ENCODE measurements around the gene CCDC157. TPM values are rescaled to one million over a fixed set of nuclear protein-coding genes. Genes with fewer than 3 reads are reported as not detected.

Gene CCDC157
- 2.1 to 3.1 TPM (median 2.3 TPM) in 3 replicates for total RNA-seq
- long read RNA-seq, transcript CCDC157-202 (3 exons, 1,759 nt), result major isoform, 5 of 13 reads
- long read RNA-seq, partial matches to known transcripts, result 0 of 13 reads
- long read RNA-seq, other reads (novel, unspliced or antisense), result 8 of 13 reads

DNA sequence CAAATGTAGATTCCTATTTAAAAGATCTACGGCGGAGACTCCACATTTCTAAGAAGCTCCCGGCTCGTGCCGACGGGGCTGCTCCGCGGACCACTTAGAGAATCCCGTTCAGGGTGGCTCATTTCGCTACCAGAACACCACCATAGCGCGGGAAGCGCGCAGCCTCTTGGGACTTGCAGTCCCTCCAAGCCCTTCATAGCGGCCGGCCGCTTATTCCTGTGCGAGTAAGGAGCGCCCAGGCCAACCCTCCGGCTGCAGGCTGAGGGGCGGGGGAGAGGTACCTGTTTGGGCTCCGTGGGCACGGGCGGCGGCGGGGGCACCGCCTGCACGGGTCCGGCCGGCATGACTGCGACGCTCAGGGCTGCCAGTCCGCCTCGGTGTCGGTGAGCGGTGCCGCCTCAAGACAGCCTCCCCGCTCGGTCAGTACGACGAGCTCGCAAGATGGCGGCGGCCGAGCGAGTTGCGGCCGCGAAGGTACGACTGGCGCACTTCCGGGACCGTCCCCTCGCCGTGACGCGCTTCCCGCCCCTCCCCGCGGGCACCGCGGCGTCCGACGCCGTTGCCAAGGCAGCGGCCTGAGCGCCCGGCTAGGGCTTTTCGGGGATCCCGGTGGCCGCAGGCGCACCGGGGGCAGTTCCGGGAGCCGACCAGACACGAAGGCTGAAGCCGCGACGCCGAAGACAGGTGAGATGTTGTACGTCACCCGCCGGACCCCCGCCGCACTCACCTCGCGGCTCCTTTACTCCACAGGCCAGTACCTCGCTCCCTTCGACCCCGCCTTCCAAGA is at the start of gene CCDC157, which contains the start of gene SF3A1:
Gene CCDC157, plus strand, starts transcription at position 559 of the 787 bp plus-strand sequence. CDS start 8,994 bp downstream, outside the sequence.
Gene SF3A1, minus strand, starts transcription at position 446 of the 787 bp plus-strand sequence. Its CDS starts 102 bp downstream, at position 344.
- no peak for TF ChIP-seq CTCF (IDR thresholded peaks at IDR 0.05)
- no peaks in the 10 kb centered on the region for H3K9me3 Mint-ChIP-seq (ENCODE audit: low read depth)
- H3K36me3 Mint-ChIP-seq (ENCODE audit: low read depth), result peaks cover 7% of the 10 kb centered on the region
- H3K27me3 Mint-ChIP-seq (ENCODE audit: low read depth), result no peaks in the 10 kb centered on the region
- no peak for DNase-seq (ENCODE audit: low spot score)
- peak within 1 kb of the TSS; percentile 93 for H3K27ac Mint-ChIP-seq (ENCODE audit: unreplicated experiment)
- peak within 1 kb of the TSS; percentile 91 for H3K4me3 Mint-ChIP-seq (ENCODE audit: unreplicated experiment)
- H3K4me1 Mint-ChIP-seq (ENCODE audit: low read depth), result peaks cover 37% of the 10 kb centered on the region

DNA sequence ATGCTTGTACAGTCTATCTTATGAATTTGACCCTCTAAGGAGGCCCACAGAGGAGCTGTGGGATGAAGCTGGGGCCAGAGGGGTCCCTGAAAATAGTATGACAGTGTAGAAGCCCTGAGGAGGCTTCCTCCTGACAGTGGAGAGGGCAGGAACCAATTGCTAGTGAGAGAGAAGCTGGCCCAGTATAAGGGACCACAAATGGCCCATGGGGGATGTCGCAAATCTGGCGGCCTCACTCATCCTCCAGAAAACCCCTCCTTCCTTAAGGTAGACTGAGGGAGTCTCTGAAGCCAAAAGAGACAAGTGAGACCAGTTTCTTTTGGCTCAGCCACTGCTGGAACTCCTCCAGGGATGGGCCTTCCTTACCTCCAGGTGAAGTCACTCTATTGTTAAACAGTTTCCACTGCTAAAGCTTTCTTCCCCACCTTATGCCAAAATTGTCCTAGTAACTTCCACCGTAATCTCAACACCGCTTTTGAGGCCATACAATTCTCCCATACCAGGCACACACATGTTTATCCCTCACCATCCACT is 49.7 kb upstream of the CCDC157 start:
- peaks cover 76% of the 10 kb centered on the region for H3K4me1 Mint-ChIP-seq (ENCODE audit: low read depth)
- H3K36me3 Mint-ChIP-seq (ENCODE audit: low read depth), result peaks cover 2% of the 10 kb centered on the region
- H3K27me3 Mint-ChIP-seq (ENCODE audit: low read depth), result no peaks in the 10 kb centered on the region

DNA sequence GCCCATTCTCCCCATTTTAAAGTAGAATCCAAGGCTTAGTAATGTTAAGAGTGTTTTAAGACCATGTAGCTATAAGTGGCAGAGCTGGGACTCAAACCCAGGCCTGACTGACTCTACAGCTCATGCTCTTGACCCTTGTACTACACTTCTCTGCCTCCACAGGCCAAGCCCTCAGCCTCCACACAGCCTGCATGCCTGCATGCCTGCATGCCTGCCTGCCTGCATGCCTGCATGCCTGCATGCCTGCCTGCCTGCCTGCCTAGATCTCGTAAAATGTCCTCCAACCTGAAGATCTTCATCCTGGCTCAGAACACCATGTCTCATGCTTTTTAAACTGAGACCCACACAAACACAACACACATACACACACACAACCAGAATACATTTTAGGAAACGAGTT is 48.7 kb upstream of the CCDC157 start:
- H3K27me3 Mint-ChIP-seq (ENCODE audit: low read depth), result no peaks in the 10 kb centered on the region
- no peak overlapping the region for H3K27ac Mint-ChIP-seq (ENCODE audit: unreplicated experiment)
- H3K4me3 Mint-ChIP-seq (ENCODE audit: unreplicated experiment), result no peak overlapping the region
- no peaks in the 10 kb centered on the region for H3K9me3 Mint-ChIP-seq (ENCODE audit: low read depth)
- DNase-seq (ENCODE audit: low spot score), result no peak
- no peak for TF ChIP-seq CTCF (IDR thresholded peaks at IDR 0.05)
- H3K36me3 Mint-ChIP-seq (ENCODE audit: low read depth), result no peaks in the 10 kb centered on the region
- peaks cover 76% of the 10 kb centered on the region for H3K4me1 Mint-ChIP-seq (ENCODE audit: low read depth)

More for the DNA sequence above, 49.7 kb upstream of the CCDC157 start:
- H3K9me3 Mint-ChIP-seq (ENCODE audit: low read depth), result no peaks in the 10 kb centered on the region
- H3K27ac Mint-ChIP-seq (ENCODE audit: unreplicated experiment), result no peak overlapping the region
- no peak for TF ChIP-seq CTCF (IDR thresholded peaks at IDR 0.05)
- no peak for DNase-seq (ENCODE audit: low spot score)
- no peak overlapping the region for H3K4me3 Mint-ChIP-seq (ENCODE audit: unreplicated experiment)

DNA sequence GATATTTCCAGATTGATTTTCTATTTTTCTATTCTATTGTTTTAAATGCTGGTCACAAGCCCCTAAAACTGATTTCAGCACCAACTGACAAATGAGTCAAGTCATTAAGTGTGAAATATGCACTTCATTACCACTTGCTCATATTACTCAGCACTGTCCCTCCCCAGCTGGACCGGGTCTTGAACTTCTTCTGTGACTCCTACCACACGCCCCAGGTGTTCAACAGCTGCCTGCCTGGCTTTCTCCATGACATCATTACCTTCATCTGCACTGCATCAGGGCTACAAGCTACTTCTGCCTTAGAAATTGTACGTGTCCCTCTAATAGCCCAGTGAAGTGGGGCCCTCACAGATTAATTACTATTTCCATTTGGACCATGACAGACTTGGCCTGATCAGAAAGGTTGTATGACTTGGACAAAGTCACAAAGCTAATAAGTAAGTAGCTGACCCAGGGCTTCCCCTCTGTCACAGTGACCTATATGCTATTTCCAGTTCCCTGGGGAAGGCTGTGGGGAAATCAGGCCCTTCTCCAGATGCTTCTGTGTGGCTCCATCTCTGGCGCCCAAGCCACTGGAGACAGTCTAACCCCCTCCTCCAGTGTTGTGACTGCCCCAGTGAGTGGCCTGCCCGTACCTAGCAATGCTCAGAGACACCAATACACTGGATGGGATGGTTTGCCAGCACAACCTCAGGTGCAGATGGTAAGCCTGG is 48.1 kb upstream of the CCDC157 start:
- Mint-ChIP-seq H3K9me3 (ENCODE audit: low read depth) (no peaks in the 10 kb centered on the region), H3K27ac (ENCODE audit: unreplicated experiment) (peak overlapping the region; percentile 49), H3K27me3 (ENCODE audit: low read depth) (no peaks in the 10 kb centered on the region), H3K36me3 (ENCODE audit: low read depth) (no peaks in the 10 kb centered on the region), H3K4me1 (ENCODE audit: low read depth) (peaks cover 73% of the 10 kb centered on the region), H3K4me3 (ENCODE audit: unreplicated experiment) (no peak overlapping the region)
- TF ChIP-seq CTCF (IDR thresholded peaks at IDR 0.05), result no peak
- DNase-seq (ENCODE audit: low spot score), result no peak

All from chondrocyte (in vitro differentiated cells).